ENCODE measurements around the gene TEDC2. TPM values are rescaled to one million over a fixed set of nuclear protein-coding genes. Genes with fewer than 3 reads are reported as not detected.
A peak's percentile ranks its signal among the peaks of the same experiment; 100 is the strongest.

TEDC2 gene
- total RNA-seq, 1 donor from 2014 or later, result 12.0 TPM

DNA sequence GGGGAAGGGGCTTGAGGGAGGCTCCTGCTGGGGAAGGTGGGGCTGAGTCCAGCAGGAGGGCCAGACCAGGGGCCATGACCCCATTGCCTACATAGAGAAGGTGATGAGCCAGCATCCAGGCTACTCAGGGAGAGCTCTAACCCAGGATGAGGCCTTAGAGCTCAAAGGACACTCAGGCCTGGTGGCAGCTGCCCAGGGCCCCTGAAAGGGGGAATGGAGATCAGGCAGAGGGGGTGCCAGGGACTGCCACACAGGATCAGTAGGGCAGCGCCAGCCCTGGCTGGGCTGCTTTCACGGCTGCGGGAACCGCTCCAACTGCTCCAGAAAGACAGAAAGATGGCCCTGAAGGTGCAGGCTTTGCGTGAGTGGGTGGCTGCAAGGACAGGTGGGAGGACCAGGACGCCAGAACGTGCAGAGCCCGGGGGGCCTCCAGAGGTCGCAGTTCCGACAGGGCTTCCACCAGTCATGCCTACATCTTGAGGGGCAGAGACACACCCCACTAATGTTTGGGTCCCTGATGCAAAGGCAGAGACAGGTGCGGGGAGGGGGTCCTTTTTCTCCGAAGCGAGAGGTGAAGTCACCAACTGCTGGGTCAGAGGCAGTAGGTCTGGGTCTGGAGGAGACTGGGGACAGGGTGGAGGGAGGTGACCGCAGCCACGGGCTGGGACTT is 53.0 kb downstream of the TEDC2 start:
- H3K36me3 ChIP-seq (ENCODE audit: control insufficient read depth, insufficient read depth, low read length), result no peaks in the 10 kb centered on the region
- no peak for DNase-seq (ENCODE audit: low read depth)
- peak overlapping the region; percentile 93 for H3K4me3 ChIP-seq (ENCODE audit: low read depth, low read length)
- H3K27me3 ChIP-seq (ENCODE audit: control insufficient read depth, insufficient read depth, low read length), result no peaks in the 10 kb centered on the region
- TF ChIP-seq, protein P1, sequence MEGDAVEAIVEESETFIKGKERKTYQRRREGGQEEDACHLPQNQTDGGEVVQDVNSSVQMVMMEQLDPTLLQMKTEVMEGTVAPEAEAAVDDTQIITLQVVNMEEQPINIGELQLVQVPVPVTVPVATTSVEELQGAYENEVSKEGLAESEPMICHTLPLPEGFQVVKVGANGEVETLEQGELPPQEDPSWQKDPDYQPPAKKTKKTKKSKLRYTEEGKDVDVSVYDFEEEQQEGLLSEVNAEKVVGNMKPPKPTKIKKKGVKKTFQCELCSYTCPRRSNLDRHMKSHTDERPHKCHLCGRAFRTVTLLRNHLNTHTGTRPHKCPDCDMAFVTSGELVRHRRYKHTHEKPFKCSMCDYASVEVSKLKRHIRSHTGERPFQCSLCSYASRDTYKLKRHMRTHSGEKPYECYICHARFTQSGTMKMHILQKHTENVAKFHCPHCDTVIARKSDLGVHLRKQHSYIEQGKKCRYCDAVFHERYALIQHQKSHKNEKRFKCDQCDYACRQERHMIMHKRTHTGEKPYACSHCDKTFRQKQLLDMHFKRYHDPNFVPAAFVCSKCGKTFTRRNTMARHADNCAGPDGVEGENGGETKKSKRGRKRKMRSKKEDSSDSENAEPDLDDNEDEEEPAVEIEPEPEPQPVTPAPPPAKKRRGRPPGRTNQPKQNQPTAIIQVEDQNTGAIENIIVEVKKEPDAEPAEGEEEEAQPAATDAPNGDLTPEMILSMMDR (IDR thresholded peaks at IDR 0.05; ENCODE audit: insufficient read depth, low read length, poor library complexity, severe bottlenecking), result peak; percentile 11

DNA sequence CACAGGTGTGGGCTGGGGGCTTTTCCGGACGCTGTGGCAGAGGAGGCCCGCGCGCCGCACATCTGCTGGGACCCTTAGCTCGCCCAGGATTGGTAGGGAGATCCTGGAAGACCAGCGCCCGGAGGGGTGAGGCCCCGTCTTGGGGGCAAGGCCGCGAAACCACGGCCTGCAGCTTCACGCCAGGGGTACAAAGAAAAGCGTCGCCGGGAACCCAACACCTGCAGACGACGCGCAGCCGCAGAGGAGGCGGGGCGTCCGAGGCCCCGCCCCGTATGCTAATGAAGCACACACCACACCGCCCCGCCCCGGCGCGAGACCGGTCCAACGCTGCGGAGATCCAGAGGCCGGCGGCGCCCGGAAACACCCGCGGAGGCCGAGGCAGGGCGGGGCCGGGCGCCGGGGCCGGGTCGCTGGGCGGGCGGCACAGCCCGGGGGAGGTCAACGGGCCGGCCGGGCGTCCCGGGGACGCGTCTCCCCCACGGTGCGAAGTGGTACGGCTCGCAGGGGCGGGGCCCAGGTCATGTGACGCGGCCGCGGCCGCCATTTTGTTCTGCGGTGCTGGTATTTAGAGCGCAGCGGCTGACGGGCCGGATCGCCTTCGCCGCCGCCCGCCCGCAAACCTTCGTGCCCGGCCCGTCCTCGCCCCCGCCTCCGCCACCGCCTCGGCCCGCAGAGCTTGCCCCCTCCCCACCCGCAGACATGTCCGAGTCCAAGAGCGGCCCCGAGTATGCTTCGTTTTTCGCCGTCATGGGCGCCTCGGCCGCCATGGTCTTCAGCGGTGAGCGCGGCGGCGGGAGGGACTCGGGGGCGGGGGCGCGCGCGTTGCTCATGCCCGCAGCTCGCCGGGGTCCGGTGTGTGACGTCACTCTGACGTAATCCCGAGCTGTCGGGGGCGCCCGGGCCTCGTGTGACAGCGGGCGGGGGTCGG is 53.8 kb downstream of the TEDC2 start, which contains the start of gene ATP6V0C:
Gene ATP6V0C, plus strand, starts transcription at position 548 of the 928 bp plus-strand sequence. Its CDS starts 152 bp downstream, at position 700.
- H3K27me3 ChIP-seq (ENCODE audit: control insufficient read depth, insufficient read depth, low read length), result no peaks in the 10 kb centered on the region
- no peaks in the 10 kb centered on the region for H3K36me3 ChIP-seq (ENCODE audit: control insufficient read depth, insufficient read depth, low read length)
- H3K4me3 ChIP-seq (ENCODE audit: low read depth, low read length), result peak within 1 kb of the TSS; percentile 93
- TF ChIP-seq, protein P1 (IDR thresholded peaks at IDR 0.05; ENCODE audit: insufficient read depth, low read length, poor library complexity, severe bottlenecking), result no peak
- DNase-seq (ENCODE audit: low read depth), result peak; percentile 48

Other genes with a start within 250 kb of the TEDC2 start
- 2.0 and 4.2 TPM in 2 replicates for gene BRICD5, start 249.2 kb upstream of the TEDC2 start, total RNA-seq
- 15.7 and 17.7 TPM in 2 replicates for gene PGP, start 245.3 kb upstream of the TEDC2 start, total RNA-seq
- 28.6 and 36.9 TPM in 2 replicates for gene E4F1, start 236.5 kb upstream of the TEDC2 start, total RNA-seq
- gene DNASE1L2, start 223.7 kb upstream of the TEDC2 start, total RNA-seq, result 0.21 and 2.3 TPM in 2 replicates
- gene ECI1, start 208.5 kb upstream of the TEDC2 start, total RNA-seq, result 81.7 and 86.7 TPM in 2 replicates
- 243 and 268 TPM in 2 replicates for gene RNPS1, start 192.0 kb upstream of the TEDC2 start, total RNA-seq
- gene ABCA3, start 119.4 kb upstream of the TEDC2 start, total RNA-seq, result 32.1 and 36.3 TPM in 2 replicates
- 7.4 and 8.6 TPM in 2 replicates for gene CCNF, start 30.7 kb upstream of the TEDC2 start, total RNA-seq
- gene NTN3, start 11.2 kb downstream of the TEDC2 start, total RNA-seq, result 0.17 and 0.41 TPM in 2 replicates
- 14.5 and 15.9 TPM in 2 replicates for gene TBC1D24, start 15.0 kb downstream of the TEDC2 start, total RNA-seq
- gene ATP6V0C, start 53.8 kb downstream of the TEDC2 start, total RNA-seq, result 79.1 and 139 TPM in 2 replicates
- 76.0 and 87.5 TPM in 2 replicates for gene AMDHD2, start 60.3 kb downstream of the TEDC2 start, total RNA-seq
- gene CEMP1, start 71.3 kb downstream of the TEDC2 start, total RNA-seq, result not detected in 2 replicates
- 27.0 and 30.5 TPM in 2 replicates for gene PDPK1, start 77.9 kb downstream of the TEDC2 start, total RNA-seq
- 47.4 and 47.8 TPM in 2 replicates for gene KCTD5, start 222.4 kb downstream of the TEDC2 start, total RNA-seq